Natural killer cell treated with Interleukin-12 subunit alpha and Interleukin-12 subunit beta and Interleukin-15 and Interleukin-18, amount 100 ng/mL, for 72 hours (primary cell): ENCODE results near the gene CCL13. TPM values are rescaled to one million over a fixed set of nuclear protein-coding genes. Genes with fewer than 3 reads are reported as not detected.
A peak's percentile ranks its signal among the peaks of the same experiment; 100 is the strongest.

ENCODE experiments used
- ATAC-seq, 2 donors: fragments of 150-1000 bp; cut with Tn5 transposase in 1 of 2; sonication (Bioruptor Pico), chemical (Tn5 transposase) in 1 of 2; 2 replicates each; pipeline ENCODE4 v1.10.0; 2021
- DNase-seq: peaks from one replicate; pipeline ENCODE4 v3.0.0; 2022; ENCODE audit warnings: low spot score
- H3K27ac Mint-ChIP-seq, 2 donors: 1 replicate in 1 of 2; 2 replicates in 1 of 2; pipeline ENCODE4 v1.8.0; 2022; ENCODE audit warnings: mixed read lengths in 2 of 2, mild to moderate bottlenecking in 1 of 2, moderate library complexity in 1 of 2
- H3K27me3 Mint-ChIP-seq, 2 donors: 1 replicate in 1 of 2; 2 replicates in 1 of 2; pipeline ENCODE4 v1.8.0; 2022; ENCODE audit warnings: mixed read lengths in 2 of 2
- H3K36me3 Mint-ChIP-seq: one replicate; pipeline ENCODE4 v1.8.0; 2022; ENCODE audit warnings: mixed read lengths
- H3K4me1 Mint-ChIP-seq, 2 donors: 1 replicate in 1 of 2; 2 replicates in 1 of 2; pipeline ENCODE4 v1.8.0; 2022; ENCODE audit warnings: low read depth in 2 of 2, mixed read lengths in 2 of 2, mild to moderate bottlenecking in 1 of 2
- H3K4me3 Mint-ChIP-seq: one replicate; pipeline ENCODE4 v1.8.0; 2022; ENCODE audit warnings: mixed read lengths
- H3K9me3 Mint-ChIP-seq: 2 replicates; pipeline ENCODE4 v1.8.0; 2022; ENCODE audit warnings: mixed read lengths
- total RNA-seq, 2 donors: library from RNA; stranded (reverse); gene quantifications; one replicate each; pipeline ENCODE4 v1.2.3, GENCODE V29; 2022

The CCL13 gene
- total RNA-seq, 2 donors from 2014 or later: not detected

GRCh38 chr17:34382621-34383124, 26.4 kb downstream of the CCL13 start:
- Mint-ChIP-seq H3K27ac (peak overlapping the region in 1 of 2 donors; percentile 29), H3K36me3 (no peaks in the 10 kb centered on the region), H3K9me3 (no peaks in the 10 kb centered on the region), H3K4me1 (peaks cover 14 to 45% of the 10 kb centered on the region in 2 donors), H3K27me3 (peaks cover 14 to 24% of the 10 kb centered on the region in 2 donors), H3K4me3 (peak overlapping the region; percentile 28)
- ATAC-seq (peak in 1 of 2 donors; percentile 51), DNase-seq (no peak)

DNA sequence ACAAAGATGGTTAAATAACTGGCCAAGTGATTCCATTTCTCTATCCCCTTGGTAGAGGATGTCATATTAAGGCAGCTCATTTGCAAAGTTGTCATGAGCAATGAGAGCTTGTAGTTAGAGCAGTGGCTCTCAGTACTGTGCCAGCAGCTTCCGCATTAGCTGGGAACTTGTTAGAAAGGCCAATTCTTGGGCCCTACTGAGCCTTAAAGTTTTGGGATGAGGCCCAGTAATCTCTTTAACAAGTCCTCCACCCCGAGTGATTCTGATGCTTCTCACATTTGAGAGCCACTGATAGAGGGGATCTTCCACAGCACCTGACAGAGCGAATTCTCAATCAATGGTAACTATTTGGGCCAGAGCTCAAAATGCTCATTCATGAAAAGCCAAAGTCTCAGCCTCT, 26.9 kb downstream of the CCL13 start:
- Mint-ChIP-seq H3K36me3 (no peaks in the 10 kb centered on the region), H3K4me3 (peak overlapping the region; percentile 28), H3K27ac (peak overlapping the region in 1 of 2 donors; percentile 29), H3K4me1 (peaks cover 14 to 45% of the 10 kb centered on the region in 2 donors), H3K27me3 (peaks cover 14 to 24% of the 10 kb centered on the region in 2 donors), H3K9me3 (no peaks in the 10 kb centered on the region)
- ATAC-seq (no peak), DNase-seq (no peak)

DNA sequence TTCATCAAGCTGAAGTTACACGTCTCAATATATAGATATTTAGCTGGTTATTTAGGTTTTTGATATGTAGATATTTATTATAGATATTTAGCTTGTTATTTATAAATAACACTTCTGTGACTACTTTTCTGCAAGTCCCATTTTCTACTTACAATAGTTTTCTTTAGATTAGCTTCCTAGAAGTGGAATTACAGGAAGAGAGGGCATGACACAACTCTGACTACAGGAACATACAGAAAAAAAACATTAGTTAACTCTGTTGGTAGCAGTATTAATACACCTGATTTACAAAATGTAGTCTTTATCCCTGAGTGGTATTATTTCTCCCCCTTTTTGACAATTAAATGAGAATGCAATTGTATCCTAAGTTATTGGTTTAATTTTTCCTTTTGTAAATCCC, 28.0 kb downstream of the CCL13 start:
- Mint-ChIP-seq H3K27me3 (peaks cover 14 to 23% of the 10 kb centered on the region in 2 donors), H3K27ac (peak overlapping the region in 1 of 2 donors; percentile 2), H3K9me3 (no peaks in the 10 kb centered on the region), H3K4me1 (peaks cover 17 to 41% of the 10 kb centered on the region in 2 donors), H3K4me3 (peak overlapping the region; percentile 9), H3K36me3 (no peaks in the 10 kb centered on the region)
- ATAC-seq (no peak), DNase-seq (no peak)

DNA sequence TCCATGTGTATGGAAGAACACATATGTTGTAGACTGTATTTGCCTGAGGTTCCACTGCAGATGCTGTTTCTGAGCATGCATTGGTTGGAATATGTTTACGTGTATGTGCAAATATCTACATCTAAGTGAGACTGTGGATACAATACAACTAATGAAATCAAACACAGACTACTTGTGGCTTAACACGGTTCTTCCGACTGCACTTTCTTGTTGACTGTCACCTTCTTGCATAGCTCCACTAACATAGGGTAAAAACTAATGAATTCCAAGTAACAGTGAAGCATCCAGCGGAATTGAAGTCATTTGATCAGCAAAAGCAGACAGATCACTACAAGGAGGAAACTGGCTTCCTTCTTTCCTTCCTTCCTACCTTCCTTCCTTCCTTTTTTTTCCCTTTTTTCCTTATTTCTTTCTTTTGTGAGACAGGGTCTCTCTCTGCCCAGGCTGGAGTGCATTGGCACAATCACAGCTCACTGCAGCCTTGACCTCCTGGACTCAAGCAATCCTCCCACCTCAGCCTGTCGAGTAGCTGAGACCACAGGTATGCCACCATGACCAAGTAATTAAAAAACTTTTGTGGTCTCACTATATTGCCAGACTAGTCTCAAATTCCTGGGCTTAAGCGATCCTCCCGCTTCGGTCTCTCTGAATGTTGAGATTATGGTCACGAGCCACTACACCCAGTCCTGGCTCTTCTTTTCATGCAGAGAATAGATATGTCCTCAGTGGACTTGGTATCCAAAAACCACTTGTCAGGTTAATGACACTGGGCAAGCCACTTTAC, 28.7 kb downstream of the CCL13 start:
- peaks cover 14 to 23% of the 10 kb centered on the region in 2 donors for H3K27me3 Mint-ChIP-seq
- peaks cover 18 to 37% of the 10 kb centered on the region in 2 donors for H3K4me1 Mint-ChIP-seq
- H3K4me3 Mint-ChIP-seq: peak overlapping the region; percentile 9
- peak overlapping the region in 1 of 2 donors; percentile 2 for H3K27ac Mint-ChIP-seq
- DNase-seq (no peak), ATAC-seq (peak in 1 of 2 donors; percentile 55)
- no peaks in the 10 kb centered on the region for H3K36me3 Mint-ChIP-seq
- H3K9me3 Mint-ChIP-seq: no peaks in the 10 kb centered on the region

DNA sequence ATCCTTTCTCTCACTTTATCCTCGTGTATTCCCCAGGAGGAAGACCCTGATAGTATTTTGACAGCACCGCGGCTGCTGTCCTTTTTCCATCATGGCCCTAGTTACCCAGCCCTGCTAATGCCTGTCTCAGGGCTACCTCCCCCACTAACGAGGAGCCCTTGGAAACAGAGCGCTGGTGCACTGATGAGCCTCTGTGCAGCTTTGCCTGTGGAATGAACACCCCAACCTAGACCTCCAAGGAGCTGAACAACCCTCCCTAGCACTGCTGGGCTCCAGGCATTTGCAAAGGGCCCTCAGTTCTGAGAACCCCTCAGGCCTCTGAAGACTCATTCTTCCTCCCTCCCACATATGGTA, 30.0 kb downstream of the CCL13 start:
- Mint-ChIP-seq H3K27me3 (peaks cover 14 to 21% of the 10 kb centered on the region in 2 donors), H3K4me1 (peaks cover 18 to 37% of the 10 kb centered on the region in 2 donors), H3K4me3 (peak overlapping the region; percentile 56), H3K9me3 (no peaks in the 10 kb centered on the region), H3K27ac (peak overlapping the region in 1 of 2 donors; percentile 79), H3K36me3 (no peaks in the 10 kb centered on the region)
- DNase-seq: no peak
- no peak for ATAC-seq

DNA sequence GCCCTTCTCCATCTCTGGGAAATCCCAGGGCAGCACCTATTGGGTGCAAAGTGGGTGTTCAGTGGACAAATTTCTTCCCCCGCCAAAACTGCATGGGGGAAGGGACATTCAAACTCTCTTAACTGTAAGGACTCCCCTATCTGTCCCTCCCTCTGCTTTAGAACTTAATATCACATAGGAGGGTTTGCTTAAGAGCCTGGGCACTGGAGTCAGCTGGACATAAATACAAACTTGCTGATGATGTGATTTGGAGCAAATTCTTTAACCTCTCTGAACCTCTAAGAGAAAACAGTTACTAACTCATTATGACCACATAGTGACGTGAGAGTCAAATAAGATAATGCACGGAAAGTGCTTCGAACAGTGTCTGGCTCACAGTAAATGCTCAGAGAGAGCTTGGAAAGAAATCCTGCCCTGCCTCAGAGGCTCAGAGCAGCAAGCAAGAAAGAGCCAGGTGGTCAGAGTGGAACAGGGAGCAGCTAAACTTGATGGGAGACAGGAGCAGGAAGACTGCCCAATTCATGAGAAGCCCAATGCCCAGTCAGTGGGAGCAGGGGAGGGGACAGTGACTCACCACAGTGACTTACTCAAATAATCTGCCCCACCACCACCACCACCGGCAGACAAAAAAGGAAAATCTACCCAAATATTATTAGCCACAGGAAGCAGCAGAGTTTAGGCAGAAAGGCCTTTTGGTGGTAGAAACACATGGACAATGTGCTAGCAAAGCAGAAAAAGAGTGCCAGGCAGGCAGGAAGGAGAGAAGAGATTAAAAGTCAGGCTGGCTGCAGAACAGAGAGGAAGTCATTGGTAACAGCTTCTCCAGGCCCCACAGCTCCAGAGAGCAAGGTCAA, 30.6 kb downstream of the CCL13 start:
- peaks cover 18 to 37% of the 10 kb centered on the region in 2 donors for H3K4me1 Mint-ChIP-seq
- peak overlapping the region; percentile 56 to 79 for H3K27ac Mint-ChIP-seq
- H3K4me3 Mint-ChIP-seq: peak overlapping the region; percentile 56
- ATAC-seq: no peak
- H3K27me3 Mint-ChIP-seq: peaks cover 14 to 21% of the 10 kb centered on the region in 2 donors
- H3K36me3 Mint-ChIP-seq: no peaks in the 10 kb centered on the region
- no peaks in the 10 kb centered on the region for H3K9me3 Mint-ChIP-seq
- DNase-seq: no peak

- Mint-ChIP-seq H3K4me3 (no peak overlapping the region), H3K36me3 (no peaks in the 10 kb centered on the region), H3K27me3 (peaks cover 14 to 21% of the 10 kb centered on the region in 2 donors), H3K27ac (peak overlapping the region in 1 of 2 donors; percentile 79), H3K9me3 (no peaks in the 10 kb centered on the region), H3K4me1 (peaks cover 18 to 37% of the 10 kb centered on the region in 2 donors)
- DNase-seq (no peak), ATAC-seq (no peak)
Measured at GRCh38 chr17:34387566-34387965, 31.3 kb downstream of the CCL13 start.

DNA sequence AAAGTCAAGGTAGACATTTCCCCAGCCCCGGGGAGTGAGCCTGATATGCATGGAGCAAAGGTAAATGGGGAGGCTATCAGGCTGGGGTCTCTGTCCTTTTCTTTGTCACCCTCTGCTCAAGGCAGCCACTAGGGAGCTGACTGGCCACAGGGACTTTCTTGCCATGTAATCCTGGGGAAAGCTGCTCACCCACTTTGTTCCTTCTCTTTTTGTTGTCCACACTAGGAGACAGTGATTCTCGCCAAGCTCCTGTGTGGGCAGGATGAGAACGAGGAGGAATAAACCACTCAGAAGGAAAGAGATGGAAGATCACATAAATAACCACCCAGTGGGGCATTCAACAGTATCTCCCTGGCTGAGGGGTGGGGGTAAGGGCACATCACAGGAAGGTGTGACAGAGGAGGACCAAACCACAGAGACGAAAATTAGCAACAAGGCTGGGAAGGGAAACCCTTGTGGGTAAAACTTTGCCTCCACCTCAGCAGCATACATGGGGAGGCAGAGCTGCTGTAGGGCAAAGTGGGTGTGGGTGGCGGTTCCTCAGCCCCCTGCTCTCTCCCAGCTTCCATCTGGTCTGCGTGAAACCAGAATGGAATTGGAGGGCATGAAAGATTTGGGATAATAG, 33.0 kb downstream of the CCL13 start:
- Mint-ChIP-seq H3K4me3 (peak overlapping the region; percentile 34), H3K36me3 (no peaks in the 10 kb centered on the region), H3K9me3 (no peaks in the 10 kb centered on the region), H3K27me3 (peaks cover 14 to 21% of the 10 kb centered on the region in 2 donors), H3K27ac (no peak overlapping the region), H3K4me1 (peaks cover 16 to 32% of the 10 kb centered on the region in 2 donors)
- DNase-seq (no peak), ATAC-seq (peak in 1 of 2 donors; percentile 58)

DNA sequence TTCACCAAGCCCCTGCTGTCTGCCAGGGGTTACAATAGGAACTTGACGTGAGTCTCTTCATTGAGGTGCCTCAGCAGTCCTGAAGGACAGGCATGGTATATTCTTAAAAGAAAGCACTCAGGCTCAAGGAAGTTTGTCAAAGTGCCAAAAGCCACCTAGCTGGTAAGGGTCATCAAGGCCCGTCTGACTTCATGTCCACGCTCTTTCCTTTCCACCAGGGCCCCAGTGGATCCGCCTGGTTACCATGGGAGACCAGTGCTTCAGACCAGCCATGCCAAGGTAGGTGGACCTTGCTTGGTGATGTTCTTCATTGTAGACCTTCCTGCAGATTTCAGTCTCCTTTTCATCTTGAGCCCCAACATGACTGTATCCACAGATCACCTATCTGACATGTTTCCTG, 34.4 kb downstream of the CCL13 start:
- H3K4me1 Mint-ChIP-seq: peaks cover 16 to 22% of the 10 kb centered on the region in 2 donors

DNA sequence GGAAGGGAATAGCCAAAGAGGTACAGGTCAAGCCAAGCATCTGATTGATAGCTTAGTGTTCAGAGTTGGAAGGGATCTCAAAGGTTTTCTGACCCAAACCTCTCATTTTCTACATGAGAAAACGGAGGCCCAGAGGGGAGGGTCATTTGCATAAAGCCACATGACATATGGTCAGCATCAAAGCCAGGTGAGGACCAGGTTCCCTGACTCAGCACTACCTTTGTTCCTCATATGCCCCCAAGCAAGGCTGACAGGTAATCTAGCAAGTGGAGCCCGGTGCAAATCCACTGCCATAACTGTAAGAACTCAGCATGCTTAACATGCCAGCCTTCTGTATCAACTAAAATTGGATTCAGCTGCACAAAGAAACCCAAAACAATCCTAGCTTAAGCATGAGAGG, 35.0 kb downstream of the CCL13 start:
- no peak for DNase-seq
- Mint-ChIP-seq H3K27ac (no peak overlapping the region), H3K4me1 (peaks cover 16 to 20% of the 10 kb centered on the region in 2 donors), H3K9me3 (no peaks in the 10 kb centered on the region), H3K4me3 (no peak overlapping the region), H3K36me3 (no peaks in the 10 kb centered on the region), H3K27me3 (peaks cover 16 to 18% of the 10 kb centered on the region in 2 donors)
- no peak for ATAC-seq

More for the DNA sequence above, 34.4 kb downstream of the CCL13 start:
- Mint-ChIP-seq H3K9me3 (no peaks in the 10 kb centered on the region), H3K27me3 (peaks cover 16 to 18% of the 10 kb centered on the region in 2 donors), H3K36me3 (no peaks in the 10 kb centered on the region), H3K4me3 (no peak overlapping the region), H3K27ac (no peak overlapping the region)
- DNase-seq (no peak), ATAC-seq (no peak)

DNA sequence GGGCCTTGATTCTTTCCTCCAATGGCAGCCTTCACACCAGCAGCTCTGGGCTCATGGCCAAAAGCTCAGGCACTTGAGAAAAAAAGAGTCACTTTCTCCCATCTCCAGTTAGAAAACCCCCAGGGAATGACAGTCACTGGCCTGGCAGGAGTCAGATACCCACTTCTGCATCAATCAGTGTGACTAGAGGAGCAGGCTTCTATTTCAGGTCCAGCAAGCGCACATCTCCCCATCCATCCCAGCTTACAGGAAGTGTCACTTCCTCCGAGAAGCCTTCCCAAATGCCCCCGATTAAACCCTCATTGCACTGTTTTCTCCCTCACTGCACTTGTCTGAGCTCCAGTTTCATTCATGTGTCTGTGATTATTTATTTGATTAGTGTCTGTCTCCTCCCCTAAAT, 37.1 kb downstream of the CCL13 start:
- no peaks in the 10 kb centered on the region for H3K36me3 Mint-ChIP-seq
- H3K4me3 Mint-ChIP-seq: no peak overlapping the region
- peaks cover 7 to 8% of the 10 kb centered on the region in 2 donors for H3K4me1 Mint-ChIP-seq
- no peaks in the 10 kb centered on the region for H3K9me3 Mint-ChIP-seq
- DNase-seq (no peak), ATAC-seq (no peak)
- H3K27me3 Mint-ChIP-seq: peaks cover 19 to 21% of the 10 kb centered on the region in 2 donors
- no peak overlapping the region for H3K27ac Mint-ChIP-seq

- no peak for ATAC-seq
- Mint-ChIP-seq H3K4me1 (peaks cover 0 to 6% of the 10 kb centered on the region in 2 donors), H3K27me3 (peaks cover 20 to 21% of the 10 kb centered on the region in 2 donors), H3K27ac (no peak overlapping the region), H3K36me3 (no peaks in the 10 kb centered on the region), H3K9me3 (no peaks in the 10 kb centered on the region), H3K4me3 (no peak overlapping the region)
- DNase-seq: no peak
Measured at GRCh38 chr17:34397265-34397664, 41.0 kb downstream of the CCL13 start.

GRCh38 chr17:34398990-34399389, 42.7 kb downstream of the CCL13 start:
- no peak overlapping the region for H3K4me3 Mint-ChIP-seq
- no peak for DNase-seq
- peaks cover 18 to 21% of the 10 kb centered on the region in 2 donors for H3K27me3 Mint-ChIP-seq
- ATAC-seq: peak in 1 of 2 donors; percentile 85
- peaks cover 0 to 6% of the 10 kb centered on the region in 2 donors for H3K4me1 Mint-ChIP-seq
- no peaks in the 10 kb centered on the region for H3K9me3 Mint-ChIP-seq
- no peaks in the 10 kb centered on the region for H3K36me3 Mint-ChIP-seq
- peak overlapping the region in 1 of 2 donors; percentile 53 for H3K27ac Mint-ChIP-seq
